NCI-H187 treated with DMSO at 0.1 percent for 48 hours (cell line): Measurements from ENCODE around the gene ARAF.

Source experiments
- DNase-seq: peaks from one replicate; lab custom pipeline; 2025; lab: John Stamatoyannopoulos, UW

The ARAF gene

GRCh38 chrX:47620303-47620685 is 59.3 kb downstream of the ARAF start:
- DNase-seq = no peak
